ENCODE results near the gene NELL1. TPM values are rescaled to one million over a fixed set of nuclear protein-coding genes. Genes with fewer than 3 reads are reported as not detected.

The NELL1 gene
- total RNA-seq, 4 donors from 2014 or later = 0.27 TPM; not detected in 3

DNA sequence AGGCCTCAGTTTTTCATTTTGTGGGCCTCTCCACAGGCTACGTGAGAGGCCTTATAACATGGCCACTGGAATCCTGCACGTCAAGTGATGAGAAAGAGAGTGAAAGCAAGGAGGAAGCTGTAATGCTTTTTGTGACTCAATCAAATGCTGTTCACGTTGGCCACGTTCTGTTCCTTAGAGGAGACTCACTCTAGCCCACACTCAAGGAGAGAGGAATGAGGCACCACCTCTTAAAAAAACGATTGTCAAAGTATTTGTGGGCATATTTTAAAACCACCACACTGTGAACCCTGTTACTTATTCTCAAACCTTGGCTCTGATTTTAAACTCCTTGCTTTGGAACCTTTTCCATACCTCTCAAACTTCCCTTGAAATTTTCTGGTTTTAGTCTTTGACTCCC lies 705.0 kb downstream of the NELL1 start:
- Histone ChIP-seq H3K9me3 (no peaks in the 10 kb centered on the region), H3K4me3 (no peak overlapping the region), H3K36me3 (no peaks in the 10 kb centered on the region), H3K4me1 (no peaks in the 10 kb centered on the region), H3K27me3 (no peaks in the 10 kb centered on the region), H3K27ac (no peak overlapping the region)
- TF ChIP-seq POLR2AphosphoS5 (IDR thresholded peaks at IDR 0.05) (no peak), EP300 (IDR thresholded peaks at IDR 0.05; ENCODE audit: low read depth) (no peak), POLR2A (IDR thresholded peaks at IDR 0.05) (no peak)
- TF ChIP-seq, protein P1, sequence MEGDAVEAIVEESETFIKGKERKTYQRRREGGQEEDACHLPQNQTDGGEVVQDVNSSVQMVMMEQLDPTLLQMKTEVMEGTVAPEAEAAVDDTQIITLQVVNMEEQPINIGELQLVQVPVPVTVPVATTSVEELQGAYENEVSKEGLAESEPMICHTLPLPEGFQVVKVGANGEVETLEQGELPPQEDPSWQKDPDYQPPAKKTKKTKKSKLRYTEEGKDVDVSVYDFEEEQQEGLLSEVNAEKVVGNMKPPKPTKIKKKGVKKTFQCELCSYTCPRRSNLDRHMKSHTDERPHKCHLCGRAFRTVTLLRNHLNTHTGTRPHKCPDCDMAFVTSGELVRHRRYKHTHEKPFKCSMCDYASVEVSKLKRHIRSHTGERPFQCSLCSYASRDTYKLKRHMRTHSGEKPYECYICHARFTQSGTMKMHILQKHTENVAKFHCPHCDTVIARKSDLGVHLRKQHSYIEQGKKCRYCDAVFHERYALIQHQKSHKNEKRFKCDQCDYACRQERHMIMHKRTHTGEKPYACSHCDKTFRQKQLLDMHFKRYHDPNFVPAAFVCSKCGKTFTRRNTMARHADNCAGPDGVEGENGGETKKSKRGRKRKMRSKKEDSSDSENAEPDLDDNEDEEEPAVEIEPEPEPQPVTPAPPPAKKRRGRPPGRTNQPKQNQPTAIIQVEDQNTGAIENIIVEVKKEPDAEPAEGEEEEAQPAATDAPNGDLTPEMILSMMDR (IDR thresholded peaks at IDR 0.05) = no peak
- DNase-seq = no peak
- in situ Hi-C loops (cut with MboI; ENCODE audit: low pct_ligation_motif_present in 1 of 4, low pct_unique_long_range_greater_than_20kb in 1 of 4, low sequenced_read_pairs in 3 of 4) (no loop called here), intact Hi-C loops (cut with DNase I; ENCODE audit: low total_unique reads) (no loop called here)
- WGBS, 2 donors (ENCODE audit: low coverage in 1 of 2) = 22 to 51% methylated on average over 1 to 5 of the region's 5 CpGs

DNA sequence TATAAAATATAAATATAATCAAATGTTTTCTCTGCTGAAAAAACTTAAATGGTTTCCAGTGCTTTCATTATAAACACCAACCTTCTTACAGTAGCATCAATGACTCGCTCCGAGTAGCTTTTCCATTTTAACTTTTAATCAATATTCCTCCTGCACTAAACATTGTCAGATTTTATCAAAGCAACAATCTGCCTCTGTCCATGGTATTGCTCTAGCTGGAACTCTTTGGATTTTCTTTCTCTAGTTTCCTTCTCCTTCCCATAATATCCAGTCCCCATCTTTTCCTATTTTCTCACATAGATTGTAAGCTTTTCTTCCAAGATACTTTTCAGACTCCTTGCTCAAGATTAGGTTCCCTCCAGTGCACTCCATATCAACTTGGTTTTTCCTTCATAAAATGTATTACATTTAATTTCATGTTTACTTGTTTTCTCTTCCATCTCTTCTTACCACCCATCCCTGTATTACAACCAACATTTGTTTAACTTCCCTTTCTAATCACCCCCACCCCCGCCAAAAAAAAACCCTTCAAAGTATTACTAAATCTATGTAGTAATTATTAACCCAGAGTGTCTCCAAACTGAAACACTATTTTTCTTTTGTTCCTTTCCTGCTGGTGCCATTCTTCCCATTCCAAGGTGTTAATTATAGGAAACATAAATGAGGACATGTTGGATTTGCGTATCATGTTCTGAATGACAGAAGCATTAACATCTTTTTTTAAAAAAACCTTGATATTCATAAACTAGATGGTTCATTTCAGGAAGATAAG lies 716.5 kb downstream of the NELL1 start:
- Histone ChIP-seq H3K4me1 (no peaks in the 10 kb centered on the region), H3K9me3 (no peaks in the 10 kb centered on the region), H3K4me3 (no peak overlapping the region), H3K27ac (no peak overlapping the region), H3K27me3 (no peaks in the 10 kb centered on the region), H3K36me3 (no peaks in the 10 kb centered on the region)
- intact Hi-C loops (cut with DNase I; ENCODE audit: low total_unique reads) = no loop called here
- TF ChIP-seq, protein P1 (IDR thresholded peaks at IDR 0.05) = no peak
- TF ChIP-seq POLR2AphosphoS5 (IDR thresholded peaks at IDR 0.05) (no peak), POLR2A (IDR thresholded peaks at IDR 0.05) (no peak), EP300 (IDR thresholded peaks at IDR 0.05; ENCODE audit: low read depth) (no peak)
- no peak for DNase-seq
- in situ Hi-C loops (cut with MboI; ENCODE audit: low pct_ligation_motif_present in 1 of 4, low pct_unique_long_range_greater_than_20kb in 1 of 4, low sequenced_read_pairs in 3 of 4) = no loop called here
- 73 to 74% methylated on average over 4 of the region's 4 CpGs for WGBS, 2 donors (ENCODE audit: low coverage in 1 of 2)

DNA sequence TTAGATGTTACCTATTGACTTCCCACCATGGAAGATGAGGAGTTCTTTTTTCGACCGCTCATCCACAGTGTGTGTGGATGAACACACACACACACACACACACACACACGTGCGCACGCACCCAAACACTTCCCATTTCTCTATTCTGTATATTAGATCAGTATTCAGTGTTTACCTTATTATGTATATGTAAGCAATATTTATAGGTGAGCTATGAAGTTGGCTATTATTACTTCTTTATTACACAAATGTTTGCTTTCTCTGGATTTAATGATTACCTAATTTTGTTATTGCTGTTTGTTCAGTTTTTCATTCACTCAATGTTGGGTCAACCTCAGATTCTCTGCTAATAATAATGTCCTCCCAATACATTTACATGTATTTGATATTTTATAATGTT lies 721.0 kb downstream of the NELL1 start:
- 83 to 93% methylated on average over 5 of the region's 5 CpGs for WGBS, 2 donors (ENCODE audit: low coverage in 1 of 2)
- no peaks in the 10 kb centered on the region for H3K9me3 ChIP-seq
- no peaks in the 10 kb centered on the region for H3K4me1 ChIP-seq
- TF ChIP-seq POLR2A (IDR thresholded peaks at IDR 0.05) (no peak), EP300 (IDR thresholded peaks at IDR 0.05; ENCODE audit: low read depth) (no peak), POLR2AphosphoS5 (IDR thresholded peaks at IDR 0.05) (no peak)
- TF ChIP-seq, protein P1 (IDR thresholded peaks at IDR 0.05) = no peak
- no peaks in the 10 kb centered on the region for H3K27me3 ChIP-seq
- DNase-seq = no peak
- intact Hi-C loops (cut with DNase I; ENCODE audit: low total_unique reads) = no loop called here
- no peaks in the 10 kb centered on the region for H3K36me3 ChIP-seq
- no peak overlapping the region for H3K27ac ChIP-seq
- H3K4me3 ChIP-seq = no peak overlapping the region
- in situ Hi-C loops (cut with MboI; ENCODE audit: low pct_ligation_motif_present in 1 of 4, low pct_unique_long_range_greater_than_20kb in 1 of 4, low sequenced_read_pairs in 3 of 4) = no loop called here

DNA sequence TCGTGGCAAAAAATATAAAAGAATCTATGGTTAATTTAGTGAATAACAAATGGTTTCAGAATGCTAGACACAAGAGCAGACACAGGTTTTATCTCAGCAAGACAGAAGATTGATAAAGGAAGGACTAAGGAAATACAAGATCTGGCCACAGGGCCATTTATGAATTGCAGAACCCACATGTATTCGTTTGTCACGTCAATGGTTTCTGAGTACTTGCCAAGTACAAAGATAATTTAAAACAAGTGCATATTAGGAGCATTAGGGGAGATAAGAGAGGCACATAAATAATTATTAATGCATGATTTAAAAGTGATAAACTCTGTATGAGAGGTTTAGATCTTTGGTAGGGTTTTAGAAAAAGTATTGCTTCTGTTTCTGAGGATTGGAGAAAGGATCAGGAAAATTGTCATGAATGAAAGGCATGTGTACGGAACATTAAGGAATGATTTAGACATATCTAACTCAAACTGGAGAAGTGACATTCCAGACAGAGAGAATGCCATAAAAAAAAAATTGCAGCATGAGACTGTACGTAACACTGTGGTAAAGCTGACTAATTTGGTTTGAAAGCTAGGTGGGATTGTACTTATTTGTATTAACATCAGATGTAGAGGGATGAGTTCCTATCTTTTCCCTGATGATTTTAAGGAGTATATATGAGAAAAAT lies 727.1 kb downstream of the NELL1 start:
- intact Hi-C loops (cut with DNase I; ENCODE audit: low total_unique reads) = no loop called here
- no peaks in the 10 kb centered on the region for H3K9me3 ChIP-seq
- WGBS, 2 donors (ENCODE audit: low coverage in 1 of 2) = 36 to 39% methylated on average over 5 of the region's 5 CpGs
- in situ Hi-C loops (cut with MboI; ENCODE audit: low pct_ligation_motif_present in 1 of 4, low pct_unique_long_range_greater_than_20kb in 1 of 4, low sequenced_read_pairs in 3 of 4) = no loop called here
- H3K36me3 ChIP-seq = no peaks in the 10 kb centered on the region
- H3K27ac ChIP-seq = no peak overlapping the region
- no peak for DNase-seq
- TF ChIP-seq POLR2A (IDR thresholded peaks at IDR 0.05) (no peak), POLR2AphosphoS5 (IDR thresholded peaks at IDR 0.05) (no peak), EP300 (IDR thresholded peaks at IDR 0.05; ENCODE audit: low read depth) (no peak)
- TF ChIP-seq, protein P1 (IDR thresholded peaks at IDR 0.05) = no peak
- H3K4me3 ChIP-seq = no peak overlapping the region
- no peaks in the 10 kb centered on the region for H3K27me3 ChIP-seq
- no peaks in the 10 kb centered on the region for H3K4me1 ChIP-seq

Data from transverse colon (tissue), 4 donors.